ENCODE measurements around the gene IGFLR1.
A peak's percentile ranks its signal among the peaks of the same experiment; 100 is the strongest.

The IGFLR1 gene

GRCh38 chr19:35756377-35757230 lies 14.4 kb upstream of the IGFLR1 start, which contains the start of gene HSPB6:
TSS of gene HSPB6 (minus strand) at chr19:35757029. CDS start at chr19:35757008, 21 bp downstream.
- H3K4me3 ChIP-seq (ENCODE audit: low read depth, low read length), result peak within 1 kb of the TSS; percentile 65
- POLR2A ChIA-PET, result interaction anchor here (1.4 to 2.0 kb wide), 3 partner anchors 8 to 16 kb away, joined by 6 to 14 read pairs (median 7); partner anchors contain the start of genes LIN37, PSENEN and U2AF1L4
- CTCF ChIA-PET, result interaction anchor here (1.0 to 1.4 kb wide), 2 partner anchors 11 to 176 kb away, joined by 4 read pairs; partner anchors contain the start of genes PSENEN and U2AF1L4

GRCh38 chr19:35755550-35756376 lies 13.5 kb upstream of the IGFLR1 start:
- DNase-seq (ENCODE audit: low read depth, low spot score), result no peak
- ChIA-PET POLR2A (interaction anchor here (1.4 to 2.0 kb wide), 2 partner anchors 11 to 15 kb away, joined by 6 to 7 read pairs; partner anchors contain the start of genes PSENEN and U2AF1L4), CTCF (interaction anchor here (1.4 kb wide), 1 partner anchor 177 kb away, joined by 4 read pairs; no protein-coding TSS in a partner anchor)
- no peak for TF ChIP-seq CTCF (IDR thresholded peaks at IDR 0.05; ENCODE audit: insufficient read depth, low read length, missing control alignments)
- H3K4me3 ChIP-seq (ENCODE audit: low read depth, low read length), result peak overlapping the region; percentile 65

More at GRCh38 chr19:35756377-35757230, 14.4 kb upstream of the IGFLR1 start, which contains the start of gene HSPB6:
- TF ChIP-seq CTCF (IDR thresholded peaks at IDR 0.05; ENCODE audit: insufficient read depth, low read length, missing control alignments), result no peak
- no peak for DNase-seq (ENCODE audit: low read depth, low spot score)

- POLR2A ChIA-PET, result no interaction called here
- H3K4me3 ChIP-seq (ENCODE audit: low read depth, low read length), result peak overlapping the region; percentile 65
- CTCF ChIA-PET, result no interaction called here
Measured at GRCh38 chr19:35755131-35755549, 12.9 kb upstream of the IGFLR1 start.

GRCh38 chr19:35754370-35755130 lies 12.3 kb upstream of the IGFLR1 start:
- TF ChIP-seq CTCF (IDR thresholded peaks at IDR 0.05; ENCODE audit: insufficient read depth, low read length, missing control alignments), result no peak
- POLR2A ChIA-PET, result interaction anchor here (0.7 kb wide), 1 partner anchor 14 kb away, joined by 3 read pairs; no protein-coding TSS in a partner anchor
- no peak for DNase-seq (ENCODE audit: low read depth, low spot score)
- H3K4me3 ChIP-seq (ENCODE audit: low read depth, low read length), result no peak overlapping the region
- CTCF ChIA-PET, result no interaction called here

More at GRCh38 chr19:35755131-35755549, 12.9 kb upstream of the IGFLR1 start:
- DNase-seq (ENCODE audit: low read depth, low spot score), result no peak
- no peak for TF ChIP-seq CTCF (IDR thresholded peaks at IDR 0.05; ENCODE audit: insufficient read depth, low read length, missing control alignments)

- no peak for TF ChIP-seq CTCF (IDR thresholded peaks at IDR 0.05; ENCODE audit: insufficient read depth, low read length, missing control alignments)
- DNase-seq (ENCODE audit: low read depth, low spot score), result no peak
- no peak overlapping the region for H3K4me3 ChIP-seq (ENCODE audit: low read depth, low read length)
- ChIA-PET POLR2A (interaction anchor here (0.7 kb wide), 1 partner anchor 14 kb away, joined by 3 read pairs; no protein-coding TSS in a partner anchor), CTCF (no interaction called here)
Measured at GRCh38 chr19:35753634-35754369, 11.6 kb upstream of the IGFLR1 start.
